ENCODE data around the gene TMEM250. TPM values are rescaled to one million over a fixed set of nuclear protein-coding genes. Genes with fewer than 3 reads are reported as not detected.

Gene TMEM250
- total RNA-seq, 2 donors from 2014 or later, result 23.1 to 23.5 TPM

DNA sequence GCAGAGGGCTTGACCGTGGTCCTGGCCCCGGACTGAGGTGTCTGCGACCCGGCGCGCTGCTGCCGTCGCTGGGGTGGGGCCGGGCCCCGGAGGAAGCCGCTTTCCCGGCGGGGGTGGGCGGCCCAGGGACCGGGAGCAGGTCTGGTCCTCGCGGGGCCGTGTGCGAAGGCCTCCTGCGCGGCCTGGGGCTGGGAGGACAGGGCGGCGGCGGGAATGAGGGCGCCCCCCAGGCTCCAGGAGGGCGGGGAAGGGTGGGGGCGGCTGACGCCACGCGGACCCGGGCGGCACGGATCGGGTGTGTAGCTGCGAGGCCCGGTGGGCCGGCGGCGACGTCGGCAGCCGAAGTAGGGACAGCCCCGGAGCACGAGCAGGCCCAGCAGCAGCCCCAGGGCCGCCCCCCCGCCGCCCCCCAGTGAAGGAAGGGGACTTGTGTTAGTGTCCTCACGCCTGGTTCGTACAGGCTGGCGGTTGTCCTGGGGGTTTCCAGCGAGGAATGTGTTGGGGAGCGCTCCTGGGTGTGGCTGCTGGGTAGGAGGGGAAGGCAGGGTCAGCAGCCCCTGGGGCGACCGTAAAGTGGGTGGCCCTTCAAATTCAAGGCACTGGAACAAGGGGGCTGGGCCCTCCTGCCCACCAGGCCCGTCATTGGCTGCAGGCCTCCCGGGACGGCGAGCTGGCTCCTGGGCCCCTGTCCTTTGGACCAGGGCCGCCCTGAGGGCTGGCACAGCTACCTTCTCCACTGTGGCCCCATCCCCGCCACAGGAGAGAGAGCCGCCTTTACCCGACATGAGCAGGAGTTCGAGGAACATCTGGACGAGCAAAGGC, 597 bp upstream of the TMEM250 start:
- DNase-seq, result no peak

DNA sequence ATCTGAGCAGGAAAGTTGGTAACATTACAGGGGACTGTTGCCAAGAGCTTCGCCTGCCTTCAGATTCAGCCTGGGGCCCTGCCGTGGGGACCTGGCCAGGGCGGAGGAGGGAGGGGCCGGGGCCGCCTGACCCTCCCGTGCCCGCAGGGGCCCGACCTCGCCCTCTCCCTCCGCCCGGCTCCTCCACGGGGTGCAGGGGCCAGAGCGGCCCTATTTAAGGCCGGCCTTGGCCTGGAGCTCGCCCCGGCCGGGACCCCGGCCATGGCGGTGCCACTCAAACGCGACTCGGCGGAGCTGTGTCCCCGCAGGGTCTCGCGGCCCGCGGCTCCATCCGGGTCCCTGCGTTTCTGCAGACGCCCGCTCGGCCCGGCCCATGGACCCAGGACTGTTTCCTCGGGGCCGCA, 757 bp downstream of the TMEM250 start:
- H3K4me1 Mint-ChIP-seq (ENCODE audit: low read depth), result peaks cover 27% of the 10 kb centered on the region
- ATAC-seq (replicated peaks in 1 of 2), result peak; percentile 0 to 2

More for the DNA sequence above, 597 bp upstream of the TMEM250 start:
- Mint-ChIP-seq H3K9me3 (no peaks in the 10 kb centered on the region), H3K36me3 (ENCODE audit: insufficient read depth in 2 of 2) (peaks cover 0 to 4% of the 10 kb centered on the region in 2 donors), H3K27ac (no peak overlapping the region), H3K4me3 (peak overlapping the region; percentile 71 to 76), H3K27me3 (ENCODE audit: low read depth) (no peaks in the 10 kb centered on the region), H3K4me1 (ENCODE audit: low read depth) (peaks cover 13% of the 10 kb centered on the region)
- ATAC-seq (replicated peaks in 1 of 2), result peak in 1 of 2 donors; percentile 16

DNA sequence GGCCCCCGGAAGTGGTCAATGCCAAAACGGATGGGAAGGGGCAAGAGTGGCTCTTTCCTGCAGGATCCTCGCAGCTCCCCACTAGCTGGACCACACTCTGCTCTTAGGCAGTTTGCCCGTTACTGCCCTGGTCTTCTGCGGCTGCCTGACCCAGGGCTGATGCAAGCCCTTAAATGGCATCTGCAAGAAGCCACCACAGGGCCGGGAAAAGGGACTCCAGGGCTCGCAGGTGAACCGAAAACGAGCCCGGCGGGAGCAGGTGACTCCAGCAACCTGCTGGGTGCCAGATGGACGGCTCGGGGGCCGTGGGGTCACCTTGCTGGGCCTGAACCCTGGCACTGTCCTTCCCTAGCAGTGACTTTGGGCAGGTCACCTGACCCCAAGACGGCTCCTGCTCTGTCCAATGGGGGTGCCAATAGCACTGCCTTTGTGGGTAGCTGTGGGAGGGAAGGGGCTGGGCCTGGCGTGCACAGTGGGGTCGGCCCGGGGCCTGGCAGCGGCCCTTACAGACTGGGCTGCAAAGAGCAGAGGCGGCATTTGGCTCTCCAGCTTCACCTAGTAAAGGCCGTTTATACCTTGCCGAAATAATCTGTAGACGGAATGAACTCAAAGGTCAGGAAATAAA, 1.3 kb downstream of the TMEM250 start:
- DNase-seq (peak; percentile 63), ATAC-seq (replicated peaks in 1 of 2) (peak; percentile 24 to 32)
- H3K4me1 Mint-ChIP-seq (ENCODE audit: low read depth), result peaks cover 32% of the 10 kb centered on the region
- peak overlapping the region; percentile 50 for H3K27ac Mint-ChIP-seq
- H3K4me3 Mint-ChIP-seq, result peak overlapping the region; percentile 85 to 89
- H3K9me3 Mint-ChIP-seq, result no peaks in the 10 kb centered on the region
- no peaks in the 10 kb centered on the region for H3K27me3 Mint-ChIP-seq (ENCODE audit: low read depth)
- peaks cover 0 to 4% of the 10 kb centered on the region in 2 donors for H3K36me3 Mint-ChIP-seq (ENCODE audit: insufficient read depth in 2 of 2)

More for the DNA sequence above, 757 bp downstream of the TMEM250 start:
- no peak for DNase-seq
- Mint-ChIP-seq H3K36me3 (ENCODE audit: insufficient read depth in 2 of 2) (peaks cover 0 to 4% of the 10 kb centered on the region in 2 donors), H3K4me3 (peak overlapping the region; percentile 85 to 89), H3K27ac (no peak overlapping the region), H3K9me3 (no peaks in the 10 kb centered on the region), H3K27me3 (ENCODE audit: low read depth) (no peaks in the 10 kb centered on the region)

DNA sequence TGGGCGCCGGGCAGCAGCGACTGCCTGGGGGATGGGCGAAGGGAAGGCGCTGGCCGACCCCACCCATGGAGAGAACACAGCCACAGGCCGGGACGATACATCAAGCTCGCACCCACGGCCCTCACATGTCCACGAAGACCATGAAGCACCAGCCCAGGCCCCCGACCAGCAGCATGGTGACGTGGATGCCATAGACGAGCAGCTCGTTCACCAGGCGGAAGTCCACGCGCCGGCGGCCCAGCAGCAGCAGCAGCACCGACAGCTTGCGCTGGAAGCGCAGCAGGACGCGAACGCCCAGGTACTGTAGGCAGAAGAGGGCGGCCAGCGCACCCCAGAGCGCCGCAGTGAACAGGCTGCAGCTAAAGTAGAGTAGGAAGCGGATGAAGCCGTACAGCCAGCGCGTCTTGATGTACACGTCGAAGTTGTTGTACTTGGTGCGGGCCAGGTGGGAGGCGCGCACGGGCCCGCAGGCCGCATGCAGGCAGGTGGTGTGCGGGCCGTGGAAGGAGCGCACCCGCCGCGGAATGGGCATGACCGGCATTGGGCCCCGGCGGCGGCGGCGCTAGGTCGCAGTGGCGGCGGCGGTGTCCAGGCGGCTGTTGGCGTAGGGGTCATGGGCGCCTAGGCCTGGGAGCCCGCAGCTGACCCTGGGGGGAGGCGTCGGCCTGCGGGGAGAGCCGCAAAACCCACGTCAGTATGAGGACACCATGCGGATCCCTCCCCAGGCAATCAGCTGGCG, 2.1 kb downstream of the TMEM250 start:
- H3K4me3 Mint-ChIP-seq, result peak overlapping the region; percentile 85 to 89
- H3K27ac Mint-ChIP-seq, result peak overlapping the region; percentile 24
- H3K27me3 Mint-ChIP-seq (ENCODE audit: low read depth), result no peaks in the 10 kb centered on the region
- no peaks in the 10 kb centered on the region for H3K9me3 Mint-ChIP-seq
- peaks cover 41% of the 10 kb centered on the region for H3K4me1 Mint-ChIP-seq (ENCODE audit: low read depth)
- ATAC-seq (replicated peaks in 1 of 2) (no peak), DNase-seq (no peak)
- peaks cover 0 to 5% of the 10 kb centered on the region in 2 donors for H3K36me3 Mint-ChIP-seq (ENCODE audit: insufficient read depth in 2 of 2)

DNA sequence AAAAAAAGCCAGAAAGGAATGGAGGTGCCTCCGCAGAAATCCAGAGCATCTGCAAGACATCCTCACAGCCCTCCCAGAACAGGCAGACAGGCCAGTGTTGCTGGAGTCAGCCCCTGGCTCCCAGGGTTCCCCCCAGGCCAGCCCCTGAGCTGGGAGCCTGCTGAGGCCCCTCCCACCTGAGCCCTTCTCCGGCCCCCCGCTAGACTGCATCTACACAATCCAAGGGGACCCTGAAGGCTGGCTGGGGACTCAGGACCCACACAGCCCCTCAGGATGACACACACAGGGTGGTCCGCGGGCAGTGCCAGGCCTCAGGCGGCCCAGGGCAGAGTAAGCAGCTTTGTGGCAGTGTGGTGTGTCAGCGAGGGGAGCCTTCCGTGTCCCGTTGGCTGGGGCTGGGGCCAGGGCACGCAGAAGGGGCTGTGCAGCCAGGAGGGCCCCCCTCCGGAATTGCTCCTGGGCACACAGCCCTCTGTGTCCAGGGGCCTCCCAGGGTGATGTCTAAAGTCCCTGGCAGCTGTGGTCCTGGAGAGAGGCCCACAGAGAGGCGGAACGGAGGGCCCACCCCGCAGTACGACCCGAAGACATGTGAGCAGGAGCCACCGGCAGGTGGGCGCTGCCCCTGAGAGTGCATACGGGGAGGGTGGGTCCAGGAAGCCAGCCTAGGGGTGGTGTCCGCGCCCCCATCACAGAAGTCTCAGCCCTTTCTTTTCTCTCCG, 2.9 kb downstream of the TMEM250 start:
- ATAC-seq (replicated peaks in 1 of 2) (no peak), DNase-seq (no peak)
- Mint-ChIP-seq H3K36me3 (ENCODE audit: insufficient read depth in 2 of 2) (peaks cover 0 to 7% of the 10 kb centered on the region in 2 donors), H3K9me3 (no peaks in the 10 kb centered on the region), H3K27ac (no peak overlapping the region), H3K4me3 (peak overlapping the region in 1 of 2 donors; percentile 41), H3K27me3 (ENCODE audit: low read depth) (no peaks in the 10 kb centered on the region), H3K4me1 (ENCODE audit: low read depth) (peaks cover 48% of the 10 kb centered on the region)

DNA sequence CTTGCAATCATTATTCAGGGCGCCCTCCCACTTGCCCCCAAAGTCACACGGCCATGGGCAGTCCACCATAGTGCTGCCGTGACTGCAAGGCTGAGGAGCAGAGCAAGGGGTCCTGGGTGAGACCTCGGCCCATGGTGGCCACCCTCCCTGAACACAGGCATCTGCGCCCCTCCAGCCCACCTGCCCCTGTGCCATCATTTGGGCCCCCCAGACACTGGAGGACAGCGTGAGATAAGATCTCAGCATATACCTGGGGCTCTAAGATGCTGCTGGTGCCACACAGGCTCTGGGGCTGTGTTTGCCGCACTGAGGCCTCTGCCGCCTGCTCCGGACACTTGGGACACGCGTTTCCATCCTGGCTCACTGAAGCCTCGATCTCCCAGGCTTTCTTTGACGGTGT, 3.5 kb downstream of the TMEM250 start:
- no peak for DNase-seq
- H3K27ac Mint-ChIP-seq, result no peak overlapping the region
- no peak overlapping the region for H3K4me3 Mint-ChIP-seq
- peaks cover 0 to 7% of the 10 kb centered on the region in 2 donors for H3K36me3 Mint-ChIP-seq (ENCODE audit: insufficient read depth in 2 of 2)
- H3K9me3 Mint-ChIP-seq, result no peaks in the 10 kb centered on the region
- H3K4me1 Mint-ChIP-seq (ENCODE audit: low read depth), result peaks cover 54% of the 10 kb centered on the region
- no peaks in the 10 kb centered on the region for H3K27me3 Mint-ChIP-seq (ENCODE audit: low read depth)
- ATAC-seq (replicated peaks in 1 of 2), result no peak

DNA sequence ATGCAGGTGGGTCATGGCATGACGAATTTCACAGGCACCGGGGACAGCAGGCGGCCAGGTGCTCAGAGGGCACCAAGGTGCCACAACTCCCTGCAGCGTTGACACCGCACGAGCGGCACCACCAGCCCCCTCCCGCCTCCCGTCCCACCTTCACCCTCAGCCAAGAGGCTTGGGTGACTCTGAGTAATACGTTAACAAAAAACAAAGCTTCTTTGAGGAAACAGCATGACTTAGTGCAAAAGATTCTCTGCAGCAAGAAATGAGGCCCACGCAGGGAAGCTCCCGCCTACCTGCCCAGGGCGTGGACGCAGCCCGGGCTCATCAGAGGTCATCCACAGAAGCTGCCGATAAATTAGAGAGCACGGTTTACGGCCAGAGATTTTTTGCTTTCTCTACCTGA, 4.1 kb downstream of the TMEM250 start:
- DNase-seq (no peak), ATAC-seq (replicated peaks in 1 of 2) (no peak)
- H3K36me3 Mint-ChIP-seq (ENCODE audit: insufficient read depth in 2 of 2), result peaks cover 0 to 7% of the 10 kb centered on the region in 2 donors
- no peaks in the 10 kb centered on the region for H3K9me3 Mint-ChIP-seq
- H3K27ac Mint-ChIP-seq, result no peak overlapping the region
- peak overlapping the region in 1 of 2 donors; percentile 6 for H3K4me3 Mint-ChIP-seq
- peaks cover 58% of the 10 kb centered on the region for H3K4me1 Mint-ChIP-seq (ENCODE audit: low read depth)
- H3K27me3 Mint-ChIP-seq (ENCODE audit: low read depth), result no peaks in the 10 kb centered on the region

DNA sequence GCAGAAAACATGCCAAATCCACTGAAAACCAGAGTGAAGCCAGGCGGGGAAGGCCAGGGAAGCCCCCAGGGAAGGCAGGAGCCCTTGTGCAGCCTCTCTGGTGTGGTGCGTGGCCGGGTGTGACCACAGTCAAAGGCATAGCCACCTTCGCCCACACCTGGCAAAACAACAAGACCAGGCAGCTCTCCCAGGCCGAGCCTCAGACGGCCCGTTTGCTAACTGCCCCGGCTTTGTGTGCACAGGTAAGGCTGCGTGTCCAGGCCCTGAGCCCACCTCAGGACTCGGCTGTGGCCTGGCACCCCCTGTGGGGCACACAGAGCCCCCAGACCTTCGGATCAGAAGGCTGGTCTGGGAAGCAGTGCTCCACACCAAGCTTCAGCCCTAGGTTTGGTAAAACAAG, 6.1 kb downstream of the TMEM250 start:
- Mint-ChIP-seq H3K9me3 (no peaks in the 10 kb centered on the region), H3K27ac (peak overlapping the region; percentile 90), H3K4me3 (peak overlapping the region; percentile 74 to 89), H3K36me3 (ENCODE audit: insufficient read depth in 2 of 2) (peaks cover 0 to 5% of the 10 kb centered on the region in 2 donors), H3K4me1 (ENCODE audit: low read depth) (peaks cover 71% of the 10 kb centered on the region), H3K27me3 (ENCODE audit: low read depth) (no peaks in the 10 kb centered on the region)
- ATAC-seq (replicated peaks in 1 of 2), result no peak
- no peak for DNase-seq

DNA sequence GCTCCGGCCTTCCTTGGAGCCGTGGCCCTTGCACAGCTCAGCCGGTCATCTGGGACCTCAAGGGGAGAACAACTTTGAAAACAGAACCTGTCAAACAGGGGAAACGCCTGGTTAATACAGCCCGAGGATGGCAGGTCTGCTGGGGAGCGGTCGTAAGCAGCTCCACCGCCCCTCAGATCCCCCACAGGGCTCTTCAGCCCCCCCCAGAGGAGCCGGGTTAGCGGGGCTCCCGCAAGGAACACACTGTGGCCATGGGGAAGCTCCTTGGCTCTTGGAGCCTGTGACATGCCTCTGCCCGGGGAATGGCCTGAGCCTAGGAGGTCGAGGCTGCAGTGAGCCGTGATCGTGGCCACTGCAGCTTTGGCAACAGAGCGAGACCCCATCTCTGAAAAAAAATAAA, 6.8 kb downstream of the TMEM250 start:
- peaks cover 77% of the 10 kb centered on the region for H3K4me1 Mint-ChIP-seq (ENCODE audit: low read depth)
- peak overlapping the region; percentile 69 to 89 for H3K4me3 Mint-ChIP-seq
- DNase-seq (no peak), ATAC-seq (replicated peaks in 1 of 2) (no peak)
- peak overlapping the region; percentile 90 for H3K27ac Mint-ChIP-seq
- no peaks in the 10 kb centered on the region for H3K27me3 Mint-ChIP-seq (ENCODE audit: low read depth)
- H3K36me3 Mint-ChIP-seq (ENCODE audit: insufficient read depth in 2 of 2), result peaks cover 0 to 9% of the 10 kb centered on the region in 2 donors
- no peaks in the 10 kb centered on the region for H3K9me3 Mint-ChIP-seq

DNA sequence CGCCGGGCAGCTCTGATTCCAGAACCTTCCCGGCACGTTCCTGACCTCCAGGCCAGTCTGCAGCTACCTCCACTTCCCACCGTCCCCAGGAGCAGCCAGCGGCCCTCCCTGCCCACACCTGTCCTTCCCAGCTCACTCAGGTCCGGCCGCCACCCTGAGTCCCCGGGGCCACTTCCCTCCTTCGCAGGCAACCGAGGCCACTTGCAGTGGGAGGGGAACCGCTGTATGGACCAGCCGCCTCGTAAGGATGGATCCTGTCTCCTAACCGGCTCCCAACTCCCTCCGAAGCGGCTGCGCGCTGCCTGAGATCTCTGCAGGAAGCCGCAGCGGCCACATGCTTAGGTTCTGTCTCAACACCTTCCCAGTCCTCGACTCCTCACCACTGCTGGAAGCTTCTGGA, 7.5 kb downstream of the TMEM250 start:
- DNase-seq, result no peak
- ATAC-seq (replicated peaks in 1 of 2), result no peak
- Mint-ChIP-seq H3K9me3 (no peaks in the 10 kb centered on the region), H3K4me3 (peak overlapping the region; percentile 69 to 89), H3K36me3 (ENCODE audit: insufficient read depth in 2 of 2) (peaks cover 0 to 6% of the 10 kb centered on the region in 2 donors), H3K27ac (peak overlapping the region; percentile 90), H3K4me1 (ENCODE audit: low read depth) (peaks cover 85% of the 10 kb centered on the region), H3K27me3 (ENCODE audit: low read depth) (no peaks in the 10 kb centered on the region)

DNA sequence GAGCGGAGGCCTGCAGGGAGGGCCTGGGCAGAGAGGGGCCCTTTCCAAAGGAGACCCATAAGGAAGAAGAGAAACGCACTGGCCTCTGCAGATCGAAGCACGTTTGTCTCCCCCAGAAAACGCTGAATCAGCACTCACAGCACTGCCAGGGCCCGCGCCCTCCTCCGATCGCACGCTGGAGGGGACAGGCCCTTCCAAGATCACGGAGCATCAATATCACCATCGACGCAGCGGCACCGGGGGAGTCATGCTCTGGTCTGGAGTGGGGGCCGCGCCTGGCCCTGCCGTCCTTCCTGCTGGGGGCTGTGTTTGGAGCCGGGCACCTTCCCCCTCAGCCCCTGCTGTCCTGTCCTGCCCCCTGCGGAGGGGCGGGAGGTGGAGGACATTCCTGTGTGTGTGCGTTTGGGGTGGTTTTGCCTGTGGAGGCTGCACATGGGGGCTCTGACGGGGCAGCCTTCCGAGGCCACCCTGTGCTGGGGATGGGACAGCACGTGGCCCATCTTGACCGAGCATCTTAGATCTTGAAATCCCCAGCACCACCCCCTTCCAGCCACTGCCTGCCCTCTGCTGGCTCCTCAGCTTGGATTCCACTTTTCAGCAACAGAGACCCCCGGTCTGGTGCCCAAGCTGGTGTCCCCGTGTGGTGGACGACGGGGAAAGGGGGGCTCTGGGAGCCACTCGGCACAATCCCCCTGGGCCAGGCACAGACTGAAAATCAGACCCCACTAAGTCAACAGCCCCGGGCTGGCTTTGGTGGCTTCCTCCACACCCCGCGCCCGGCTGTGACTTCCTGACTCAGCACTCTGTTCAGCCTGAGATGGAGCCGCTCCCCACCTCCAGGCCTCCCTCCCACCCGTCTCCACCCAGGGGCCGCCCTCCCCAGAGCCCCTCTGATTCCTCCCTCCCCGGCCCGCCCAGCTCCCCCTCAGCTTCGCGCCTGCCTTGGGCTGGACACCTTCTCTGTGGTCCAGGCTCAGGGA, 8.3 kb downstream of the TMEM250 start:
- ATAC-seq (replicated peaks in 1 of 2) (peak; percentile 2 to 14), DNase-seq (peak; percentile 54 to 55)
- Mint-ChIP-seq H3K27ac (no peak overlapping the region), H3K4me3 (peak overlapping the region; percentile 88 to 89), H3K9me3 (no peaks in the 10 kb centered on the region), H3K27me3 (ENCODE audit: low read depth) (no peaks in the 10 kb centered on the region), H3K36me3 (ENCODE audit: insufficient read depth in 2 of 2) (peaks cover 0 to 6% of the 10 kb centered on the region in 2 donors), H3K4me1 (ENCODE audit: low read depth) (peaks cover 90% of the 10 kb centered on the region)
